GM19023 (cell line): ENCODE results near the gene PIK3C2G.

Source experiments
- ATAC-seq: cut with Tn5 transposase; IDR thresholded peaks from one replicate; pipeline ENCODE4 v1.9.1; 2021; ENCODE audit warnings: mild to moderate bottlenecking, moderate library complexity; ENCODE audit not compliant: unreplicated experiment

The PIK3C2G gene

DNA sequence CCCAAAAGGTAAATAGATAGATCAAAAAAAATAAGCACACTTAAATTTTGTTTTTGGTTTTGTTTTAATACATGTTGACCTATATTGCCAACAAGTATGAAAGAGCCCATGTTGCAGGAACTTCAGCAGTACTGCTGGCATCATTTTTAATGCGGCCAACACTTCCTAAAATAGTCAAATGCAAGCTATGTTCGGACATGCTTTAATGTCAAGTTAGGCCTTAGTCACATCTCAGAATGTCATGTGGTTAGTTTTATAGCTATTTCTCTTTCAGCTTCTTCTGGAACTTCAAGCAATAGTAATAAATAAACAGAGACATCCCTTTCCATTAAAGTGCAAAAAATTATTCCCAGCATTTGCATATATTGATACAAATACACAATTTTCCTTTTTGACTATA lies 153.4 kb downstream of the PIK3C2G start:
- no peak for ATAC-seq

DNA sequence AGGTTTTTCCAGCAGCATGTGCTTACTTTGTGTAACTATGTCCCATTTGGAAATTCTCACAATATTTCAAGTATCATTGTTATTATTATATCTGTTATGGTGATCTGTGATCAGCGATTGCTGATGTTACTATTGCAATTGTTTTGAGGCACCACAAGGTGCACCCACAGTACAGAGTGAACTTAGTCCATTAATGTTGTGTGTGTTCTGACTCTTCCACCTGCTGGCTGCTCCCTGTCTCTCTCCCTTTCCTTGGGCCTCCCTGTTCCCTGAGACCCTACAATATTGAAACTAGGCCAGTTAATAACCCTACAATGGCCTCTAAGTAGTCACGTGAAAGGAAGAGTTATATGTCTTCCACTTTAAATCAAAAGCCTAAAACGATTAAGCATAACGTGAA lies 153.9 kb downstream of the PIK3C2G start:
- ATAC-seq: no peak

GRCh38 chr12:18416412-18416811 lies 155.1 kb downstream of the PIK3C2G start:
- ATAC-seq: no peak

GRCh38 chr12:18419311-18419710 lies 158.0 kb downstream of the PIK3C2G start:
- ATAC-seq: no peak

DNA sequence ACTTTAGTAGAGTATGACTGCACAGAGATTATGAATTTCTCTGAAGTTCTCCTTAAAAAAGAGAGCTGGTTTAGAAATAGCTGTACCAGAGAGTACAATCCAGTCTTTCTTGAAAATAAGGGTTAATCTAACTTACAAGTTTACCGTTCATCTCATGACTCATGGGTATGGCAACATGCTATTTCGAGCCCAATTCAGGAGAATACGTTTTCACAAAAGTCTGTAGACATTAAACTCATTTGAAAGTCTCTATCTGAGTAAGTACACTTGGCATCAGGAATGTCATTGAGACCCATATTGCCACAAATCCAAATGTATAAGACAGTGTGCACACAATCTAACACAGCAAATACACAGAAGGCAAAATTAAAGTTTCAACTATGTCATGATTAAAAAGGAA lies 160.5 kb downstream of the PIK3C2G start:
- ATAC-seq: no peak

GRCh38 chr12:18422871-18423270 lies 161.6 kb downstream of the PIK3C2G start:
- ATAC-seq: no peak

- ATAC-seq: no peak
Measured at GRCh38 chr12:18424857-18425256, 163.5 kb downstream of the PIK3C2G start.

DNA sequence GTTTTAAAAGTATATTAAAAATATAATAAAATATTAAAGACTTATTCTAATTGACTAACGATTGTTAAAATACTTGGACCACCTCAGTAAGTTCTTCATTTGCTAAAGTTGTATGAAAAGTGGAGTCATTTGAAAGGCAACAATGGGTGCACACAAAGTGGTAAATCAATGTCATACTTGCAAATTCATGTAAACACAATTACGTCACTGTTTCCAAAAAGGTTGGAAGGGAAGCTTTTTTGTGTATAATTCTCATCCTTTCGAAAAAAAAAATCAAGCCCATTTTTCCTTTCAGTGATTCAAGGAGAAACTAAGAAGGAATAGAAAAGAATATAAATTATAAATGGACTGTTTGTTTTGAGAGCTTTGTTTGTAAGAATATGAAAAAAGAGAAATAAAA lies 166.2 kb downstream of the PIK3C2G start:
- ATAC-seq: no peak

DNA sequence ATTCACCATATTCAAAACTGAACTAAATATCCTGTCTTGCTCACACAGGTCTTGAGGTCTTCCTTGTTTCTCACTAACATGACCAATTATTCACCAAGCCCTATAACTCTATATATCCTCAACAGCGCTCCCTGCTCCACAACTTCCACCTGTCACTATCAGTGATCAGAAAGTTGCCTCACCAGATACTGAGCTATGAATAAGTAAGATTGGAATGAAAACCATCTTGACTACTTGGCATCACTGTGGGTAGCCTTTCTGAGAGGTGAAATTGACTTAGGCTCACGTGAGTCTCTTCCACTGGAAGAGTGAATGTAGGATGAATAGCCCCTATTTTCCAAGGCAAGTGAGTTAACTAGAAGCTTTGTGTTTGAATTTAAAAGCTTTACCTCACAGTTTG lies 167.1 kb downstream of the PIK3C2G start:
- ATAC-seq: no peak

DNA sequence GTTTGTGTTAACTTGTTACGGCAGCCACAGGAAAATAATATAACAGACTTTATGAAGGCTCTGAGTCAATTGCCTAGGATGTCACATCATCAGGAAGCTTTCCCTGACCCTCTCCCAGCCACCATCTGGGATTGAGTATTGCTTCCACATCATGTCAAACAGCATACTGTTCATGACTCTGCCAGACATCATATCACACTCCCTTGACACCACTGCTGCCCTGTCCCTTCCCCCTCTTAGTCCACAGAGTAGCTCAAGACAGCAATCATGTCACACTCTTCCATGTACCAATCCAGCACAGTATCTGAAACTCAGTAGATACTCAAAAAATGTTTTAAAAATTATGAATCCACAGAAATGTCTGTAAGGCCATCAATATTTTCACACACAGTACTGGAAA lies 168.0 kb downstream of the PIK3C2G start:
- no peak for ATAC-seq

DNA sequence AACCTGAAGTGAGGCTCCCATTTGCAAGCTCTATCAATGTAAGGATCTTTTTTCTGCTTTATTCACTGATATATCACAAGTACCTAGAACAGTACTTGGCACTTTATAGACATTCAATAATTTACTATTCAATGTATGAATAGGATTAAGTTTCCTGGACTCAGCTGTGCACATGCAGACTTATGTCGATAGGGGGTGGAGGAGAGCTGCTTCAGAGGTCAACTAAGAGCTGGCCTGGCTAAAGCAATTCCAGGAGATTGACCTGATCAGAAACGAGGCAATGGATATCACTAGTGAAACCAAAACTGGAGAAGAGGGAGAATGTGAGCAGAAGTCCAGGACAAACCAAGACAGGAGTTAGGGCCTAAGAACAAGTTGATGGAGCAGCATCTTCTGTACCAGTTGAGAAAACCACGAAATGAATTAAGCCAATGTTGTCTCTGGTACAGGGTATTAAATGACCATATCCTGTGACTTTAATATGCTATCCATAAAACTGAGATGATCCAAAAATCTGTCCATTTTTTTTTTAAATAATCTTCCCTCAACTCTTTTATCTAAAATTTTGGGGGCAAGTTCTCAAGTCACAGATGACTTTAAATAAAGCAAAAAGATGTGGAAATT lies 169.2 kb downstream of the PIK3C2G start:
- ATAC-seq: no peak

- no peak for ATAC-seq
Measured at GRCh38 chr12:18431771-18432170, 170.5 kb downstream of the PIK3C2G start.

DNA sequence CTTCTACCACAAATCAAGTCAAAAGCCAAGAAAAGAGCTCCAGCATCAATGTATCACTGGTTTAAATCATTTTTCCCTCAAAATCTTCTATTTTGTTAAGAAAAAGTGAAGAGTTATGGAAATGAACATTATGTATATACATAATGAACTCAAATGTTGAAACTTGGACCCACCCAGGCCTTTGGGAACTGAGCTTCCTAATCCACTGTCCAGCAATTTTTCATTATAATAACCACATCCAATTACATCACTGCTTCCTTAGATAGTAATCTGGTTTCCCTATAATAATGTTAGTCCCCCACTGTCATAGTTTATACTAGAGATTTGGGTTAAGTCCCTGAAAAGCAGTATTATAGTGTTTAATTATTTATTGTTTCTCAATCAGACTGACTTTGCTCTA lies 170.9 kb downstream of the PIK3C2G start:
- no peak for ATAC-seq

DNA sequence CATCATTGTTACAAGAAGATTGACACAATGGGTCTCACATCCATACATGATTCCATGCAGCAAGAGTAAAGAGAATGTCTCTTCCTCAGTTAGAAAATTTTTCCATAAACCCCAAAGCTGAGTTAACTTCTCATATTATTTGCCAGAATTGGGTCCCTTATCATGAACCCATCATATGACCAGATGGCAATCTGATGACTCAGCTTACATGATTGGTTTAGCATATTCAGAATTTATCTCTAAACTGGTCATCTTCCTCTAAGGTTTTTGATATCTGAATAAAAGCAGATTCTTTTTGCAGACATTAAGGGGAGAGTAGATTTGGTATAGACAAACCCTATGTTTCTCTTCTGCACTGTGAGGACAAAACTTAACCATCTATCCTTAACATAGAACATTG lies 174.9 kb downstream of the PIK3C2G start:
- ATAC-seq: no peak

DNA sequence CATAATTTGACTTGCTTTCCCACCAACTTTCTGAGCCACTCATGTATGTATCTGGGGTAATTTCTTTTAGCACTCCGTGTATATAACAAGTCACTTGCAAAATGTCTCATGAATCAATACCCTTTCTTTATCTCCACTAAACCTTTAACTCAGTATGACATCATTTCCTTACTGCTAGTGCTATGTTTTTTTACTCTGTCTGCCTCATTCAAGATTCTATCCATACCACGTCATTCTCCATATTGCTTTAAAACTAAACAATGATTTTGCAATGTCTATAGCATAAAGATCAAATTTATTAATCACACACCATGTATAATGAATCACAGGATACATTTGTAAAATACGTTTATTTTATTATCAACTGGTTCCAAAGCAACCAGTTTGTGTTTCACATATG lies 178.2 kb downstream of the PIK3C2G start:
- ATAC-seq: no peak

DNA sequence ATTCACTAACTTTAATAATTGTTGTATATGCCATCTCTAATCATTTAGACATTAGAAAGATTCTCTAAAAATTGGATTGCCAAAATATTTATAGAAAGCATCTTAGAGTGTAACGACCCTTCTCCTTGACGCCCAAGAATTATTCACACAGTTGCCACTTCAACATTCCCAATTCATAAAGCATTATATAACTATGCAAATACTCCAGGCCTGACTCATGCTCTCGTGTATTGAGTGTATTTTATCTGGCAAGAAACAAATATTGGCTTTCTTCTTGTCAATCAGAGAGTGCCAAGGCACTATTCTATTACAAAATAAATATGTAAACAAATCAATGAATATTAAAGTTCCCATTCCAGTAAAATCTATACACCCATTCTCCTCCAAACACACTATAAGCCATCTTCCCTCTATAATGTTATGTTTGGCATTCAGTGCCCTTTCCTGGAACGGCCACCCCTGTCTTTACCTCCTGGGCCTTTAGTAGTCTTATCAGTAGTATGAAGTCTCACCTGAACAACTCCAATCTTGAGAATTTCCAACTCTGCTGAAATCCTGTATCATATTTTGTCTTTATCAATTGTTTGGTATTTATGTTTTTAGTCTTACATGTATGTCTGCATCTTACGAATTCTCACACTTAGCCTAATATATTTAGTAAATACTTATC lies 182.6 kb downstream of the PIK3C2G start:
- ATAC-seq: no peak

DNA sequence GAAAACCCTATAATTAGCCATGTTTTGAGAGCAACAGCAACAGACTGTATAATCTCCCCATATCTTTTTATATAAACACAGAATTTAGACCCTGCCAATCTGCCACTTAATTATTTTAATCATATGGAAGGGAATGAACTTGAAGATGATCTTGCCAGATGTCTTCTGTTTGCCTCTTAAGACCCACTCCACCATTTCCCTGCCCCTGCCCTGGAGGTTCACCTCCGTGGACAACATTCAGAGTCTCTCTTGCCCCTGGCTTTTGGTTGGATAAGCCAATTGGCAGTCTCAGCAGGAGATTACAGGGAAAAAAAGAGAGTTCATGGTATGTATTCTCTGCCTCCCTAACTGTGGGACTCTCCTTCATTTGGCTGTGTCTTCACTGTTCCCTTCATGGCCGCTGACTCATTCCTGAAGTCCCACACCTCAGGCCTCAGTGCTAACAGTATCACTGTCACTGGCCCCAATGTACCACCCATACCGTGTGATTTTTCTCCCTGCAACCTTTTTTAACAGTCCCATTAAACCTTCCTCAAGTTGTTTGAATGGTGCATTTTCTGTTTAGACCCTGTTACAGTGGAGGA lies 184.8 kb downstream of the PIK3C2G start:
- no peak for ATAC-seq

DNA sequence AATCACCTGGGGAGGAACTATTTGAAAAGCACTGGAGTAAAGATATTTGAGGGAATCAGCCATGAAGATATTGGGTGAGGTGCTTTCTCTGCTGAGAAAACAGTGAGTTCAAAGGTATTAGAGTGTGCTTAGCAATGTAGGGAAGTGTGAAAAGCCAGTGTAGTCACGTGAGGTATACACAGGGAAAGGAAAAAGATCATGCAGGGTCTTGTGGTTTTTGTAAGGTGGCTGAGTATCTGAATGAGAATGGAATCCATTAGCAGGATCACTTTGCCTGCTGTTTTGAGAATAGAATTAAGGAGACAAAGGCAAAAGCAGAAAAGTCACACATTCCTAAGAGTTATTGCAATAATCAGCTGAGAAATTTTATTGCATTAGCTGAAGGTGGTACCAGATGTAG lies 193.0 kb downstream of the PIK3C2G start:
- no peak for ATAC-seq

- no peak for ATAC-seq
Measured at GRCh38 chr12:18456344-18456743, 195.0 kb downstream of the PIK3C2G start.

DNA sequence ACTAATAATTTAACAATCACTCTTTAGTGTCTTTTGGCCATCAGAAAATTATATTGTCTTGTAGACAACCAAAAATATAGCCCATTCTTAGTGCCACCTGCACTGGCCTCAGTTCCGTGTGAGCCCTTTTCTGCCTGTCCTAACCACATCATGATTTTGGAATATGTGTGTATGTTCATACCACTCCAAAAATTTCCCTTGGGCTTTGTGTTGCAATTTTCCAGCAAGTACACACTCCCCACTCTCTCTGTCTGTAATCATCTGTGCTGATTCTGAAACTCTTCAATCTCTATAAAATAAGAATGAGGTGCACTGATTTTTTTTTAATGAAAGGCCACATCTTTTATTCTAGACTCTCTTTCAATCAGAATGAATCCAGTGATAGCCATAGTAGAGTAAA lies 196.0 kb downstream of the PIK3C2G start:
- no peak for ATAC-seq

DNA sequence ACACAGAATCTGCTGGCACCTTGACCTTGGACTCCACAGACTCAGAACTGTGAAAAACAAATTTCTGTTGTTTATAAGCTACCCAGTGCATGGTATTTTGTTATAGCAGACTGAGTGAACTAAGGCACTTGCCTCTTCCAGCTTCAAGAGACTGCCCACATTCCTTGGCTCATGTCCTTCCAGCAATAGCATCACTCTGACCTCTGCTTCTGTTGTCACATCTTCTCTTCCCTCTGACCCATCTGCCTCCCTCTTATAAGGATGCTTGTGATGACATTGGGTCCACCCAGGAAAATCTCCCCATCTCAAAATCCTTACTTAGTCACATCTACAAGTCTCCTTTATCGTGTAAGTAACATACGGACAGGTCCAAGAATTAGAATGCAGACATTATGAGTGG lies 200.4 kb downstream of the PIK3C2G start:
- no peak for ATAC-seq

- no peak for ATAC-seq
Measured at GRCh38 chr12:18462442-18462841, 201.1 kb downstream of the PIK3C2G start.
